MG63 (cell line): ENCODE results near the gene ERC1. TPM values are rescaled to one million over a fixed set of nuclear protein-coding genes. Genes with fewer than 3 reads are reported as not detected.
"Not testable (repeated sequence)": the region's sequence is repeated elsewhere in the genome, so short reads cannot be mapped to it uniquely, and the experiment has no call there.

Experiments
- DNase-seq: peaks from one replicate; pipeline ENCODE4 v3.0.0-alpha.2; 2020
- H3K27me3 ChIP-seq: fragments of 250-450 bp; sonication (Bioruptor Pico); 2 replicates; pipeline ENCODE4 v1.5.1; 2020; ENCODE audit warnings: mild to moderate bottlenecking, moderate library complexity
- H3K36me3 ChIP-seq: fragments of 250-450 bp; sonication (Bioruptor Pico); 2 replicates; pipeline ENCODE4 v1.5.1; 2020; ENCODE audit warnings: mild to moderate bottlenecking, moderate library complexity
- H3K4me3 ChIP-seq: fragments of 250-450 bp; sonication (Bioruptor Pico); 2 replicates; pipeline ENCODE4 v1.5.1; 2020; ENCODE audit warnings: mild to moderate bottlenecking, moderate library complexity
- H3K9me3 ChIP-seq: fragments of 250-450 bp; sonication (Bioruptor Pico); 2 replicates; pipeline ENCODE4 v1.5.1; 2020; ENCODE audit warnings: mild to moderate bottlenecking, moderate library complexity
- total RNA-seq: library from RNA; depleted of rRNA; stranded (reverse); fragments of >200 nt; shearing (Covaris generic); gene quantifications from 2 replicates; pipeline ENCODE4 v1.2.3, GENCODE V29; 2014; ENCODE audit warnings: low replicate concordance

ERC1 gene
- total RNA-seq, 1 experiment from 2014 or later: 24.4 TPM

DNA sequence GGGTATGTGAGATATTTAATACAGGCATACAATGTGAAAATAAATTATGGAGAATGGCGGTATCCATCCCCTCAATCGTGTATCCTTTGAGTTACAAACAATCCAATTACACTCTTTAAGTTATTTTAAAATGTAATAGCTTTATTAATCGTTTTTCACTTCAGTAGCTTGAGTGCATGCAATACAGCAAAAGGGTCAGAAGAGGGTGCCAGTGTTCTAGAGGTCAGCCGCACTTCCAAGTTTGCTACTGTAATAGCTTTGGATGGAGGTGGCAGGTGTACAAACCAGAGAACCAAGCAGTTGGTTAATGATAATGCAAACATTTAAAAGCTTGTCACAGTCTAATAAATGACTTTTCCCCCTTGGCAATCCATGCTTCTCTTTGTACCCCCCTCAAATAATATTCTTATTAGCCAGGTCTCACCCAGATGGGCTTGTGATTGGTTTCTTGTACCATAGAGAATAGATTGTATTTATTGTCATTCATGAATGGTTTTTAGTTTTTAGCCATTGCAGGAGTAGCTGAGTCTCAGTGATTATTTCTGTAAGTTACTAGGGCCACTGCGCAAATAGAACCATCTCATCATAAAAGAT, 127.0 kb downstream of the ERC1 start:
- Histone ChIP-seq H3K27me3 (no peaks in the 10 kb centered on the region), H3K9me3 (no peaks in the 10 kb centered on the region), H3K4me3 (no peak overlapping the region), H3K36me3 (peaks cover 30% of the 10 kb centered on the region)
- DNase-seq: peak; percentile 52

GRCh38 chr12:1122786-1123185, 131.8 kb downstream of the ERC1 start:
- Histone ChIP-seq H3K4me3 (no peak overlapping the region), H3K27me3 (no peaks in the 10 kb centered on the region), H3K9me3 (no peaks in the 10 kb centered on the region), H3K36me3 (peaks cover 27% of the 10 kb centered on the region)
- no peak for DNase-seq

- Histone ChIP-seq H3K36me3 (peaks cover 21% of the 10 kb centered on the region), H3K27me3 (no peaks in the 10 kb centered on the region), H3K9me3 (no peaks in the 10 kb centered on the region), H3K4me3 (no peak overlapping the region)
- DNase-seq: no peak
These were observed 135.1 kb downstream of the ERC1 start for GRCh38 chr12:1126091-1126490.

DNA sequence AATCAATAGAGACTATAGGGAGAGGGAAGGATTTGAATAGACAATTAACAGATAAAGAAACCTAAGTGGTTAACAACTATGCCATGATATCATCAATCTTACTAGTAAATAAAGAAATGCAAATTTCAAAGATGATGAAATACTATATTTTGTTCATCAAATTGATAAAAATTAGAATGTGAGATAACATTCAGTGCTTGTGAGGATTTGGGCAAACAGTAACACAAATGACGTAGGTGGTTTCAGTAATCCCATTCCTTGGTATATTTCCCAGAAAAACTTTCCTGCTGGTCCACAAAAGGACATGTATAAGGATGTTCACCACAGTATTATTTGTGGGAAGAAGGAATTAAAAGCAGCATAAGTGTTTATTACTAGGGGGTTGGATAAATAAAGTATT, 136.0 kb downstream of the ERC1 start:
- H3K27me3 ChIP-seq: no peaks in the 10 kb centered on the region
- DNase-seq: no peak

GRCh38 chr12:1130164-1130563, 139.1 kb downstream of the ERC1 start:
- DNase-seq: peak; percentile 3
- Histone ChIP-seq H3K9me3 (no peaks in the 10 kb centered on the region), H3K4me3 (no peak overlapping the region), H3K27me3 (no peaks in the 10 kb centered on the region), H3K36me3 (peaks cover 21% of the 10 kb centered on the region)

More for the DNA sequence above, 136.0 kb downstream of the ERC1 start:
- Histone ChIP-seq H3K36me3 (peaks cover 19% of the 10 kb centered on the region), H3K9me3 (no peaks in the 10 kb centered on the region), H3K4me3 (no peak overlapping the region)

GRCh38 chr12:1130571-1130970, 139.5 kb downstream of the ERC1 start:
- DNase-seq: no peak
- Histone ChIP-seq H3K36me3 (peaks cover 19% of the 10 kb centered on the region), H3K27me3 (no peaks in the 10 kb centered on the region), H3K9me3 (no peaks in the 10 kb centered on the region), H3K4me3 (no peak overlapping the region)

- DNase-seq: peak; percentile 87
- H3K27me3 ChIP-seq: no peaks in the 10 kb centered on the region
- peaks cover 10% of the 10 kb centered on the region for H3K36me3 ChIP-seq
- no peaks in the 10 kb centered on the region for H3K9me3 ChIP-seq
- H3K4me3 ChIP-seq: no peak overlapping the region
These were observed 140.8 kb downstream of the ERC1 start for GRCh38 chr12:1131811-1132224.

- Histone ChIP-seq H3K4me3 (no peak overlapping the region), H3K36me3 (peaks cover 10% of the 10 kb centered on the region)
- DNase-seq: no peak
These were observed 141.3 kb downstream of the ERC1 start for GRCh38 chr12:1132311-1132710.

DNA sequence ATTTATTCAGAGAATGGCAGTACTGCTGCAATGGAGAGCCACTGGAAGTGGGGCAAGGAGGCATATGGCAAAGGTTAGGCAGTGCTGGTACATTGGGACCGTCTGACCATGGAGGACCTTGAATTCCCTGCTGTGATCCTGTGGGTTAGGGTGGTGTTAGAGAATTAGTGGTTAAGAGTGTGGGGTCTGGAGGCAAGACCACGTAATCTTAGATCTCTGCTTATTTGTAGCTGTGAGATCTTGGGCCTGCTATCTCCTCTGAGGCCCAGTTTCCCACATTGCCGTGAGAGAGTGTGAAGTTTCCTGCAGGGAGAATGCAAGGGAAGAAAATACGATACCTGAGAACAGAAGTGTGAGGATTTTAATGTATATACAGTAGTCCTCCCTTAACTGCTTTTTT, 147.7 kb downstream of the ERC1 start:
- H3K27me3 ChIP-seq: no peaks in the 10 kb centered on the region
- DNase-seq: no peak
- peaks cover 17% of the 10 kb centered on the region for H3K36me3 ChIP-seq
- H3K4me3 ChIP-seq: no peak overlapping the region
- H3K9me3 ChIP-seq: no peaks in the 10 kb centered on the region

More at GRCh38 chr12:1132311-1132710, 141.3 kb downstream of the ERC1 start:
- Histone ChIP-seq H3K27me3 (no peaks in the 10 kb centered on the region), H3K9me3 (no peaks in the 10 kb centered on the region)

DNA sequence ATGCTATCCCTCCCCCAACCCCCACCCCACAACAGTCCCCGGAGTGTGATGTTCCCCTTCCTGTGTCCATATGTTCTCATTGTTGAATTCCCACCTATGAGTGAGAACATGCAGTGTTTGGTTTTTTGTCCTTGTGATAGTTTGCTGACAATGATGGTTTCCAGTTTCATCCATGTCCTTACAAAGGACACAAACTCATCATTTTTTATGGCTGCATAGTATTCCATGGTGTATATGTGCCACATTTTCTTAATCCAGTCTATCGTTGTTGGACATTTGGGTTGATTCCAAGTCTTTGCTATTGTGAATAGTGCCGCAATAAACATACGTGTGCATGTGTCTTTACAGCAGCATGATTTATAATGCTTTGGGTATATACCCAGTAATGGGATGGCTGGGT, 155.7 kb downstream of the ERC1 start:
- H3K4me3 ChIP-seq, H3K9me3 ChIP-seq, DNase-seq, H3K27me3 ChIP-seq: not testable (repeated sequence)
- peaks cover 39% of the 10 kb centered on the region for H3K36me3 ChIP-seq

GRCh38 chr12:1147821-1148220, 156.8 kb downstream of the ERC1 start:
- Histone ChIP-seq H3K9me3 (no peaks in the 10 kb centered on the region), H3K36me3 (peaks cover 28% of the 10 kb centered on the region), H3K4me3 (no peak overlapping the region), H3K27me3 (no peaks in the 10 kb centered on the region)
- no peak for DNase-seq

DNA sequence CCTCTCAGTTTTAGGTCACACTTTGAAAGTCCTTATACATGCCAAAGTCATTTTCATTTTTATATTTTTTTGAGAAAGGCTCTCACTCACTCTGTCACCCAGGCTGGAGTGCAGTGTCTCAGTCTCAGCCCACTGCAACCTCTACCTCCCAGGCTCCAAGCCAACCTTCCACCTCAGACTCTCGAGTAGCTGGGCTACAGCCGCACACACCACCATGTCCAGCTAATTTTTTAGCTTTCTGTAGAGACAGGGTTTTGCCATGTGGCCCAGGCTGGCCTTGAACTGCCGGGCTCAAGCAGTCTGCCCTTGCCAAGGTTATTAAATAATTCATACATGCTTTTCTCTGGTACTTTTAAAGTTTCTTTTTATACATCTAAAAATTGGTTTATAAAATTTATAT, 166.0 kb downstream of the ERC1 start:
- no peak for DNase-seq
- Histone ChIP-seq H3K27me3 (no peaks in the 10 kb centered on the region), H3K4me3 (no peak overlapping the region), H3K36me3 (peaks cover 16% of the 10 kb centered on the region), H3K9me3 (peaks cover 4% of the 10 kb centered on the region; the same call in 1 of the 2 replicates)

GRCh38 chr12:1161197-1161596, 170.2 kb downstream of the ERC1 start:
- Histone ChIP-seq H3K36me3 (peaks cover 15% of the 10 kb centered on the region), H3K9me3 (no peaks in the 10 kb centered on the region), H3K27me3 (no peaks in the 10 kb centered on the region), H3K4me3 (no peak overlapping the region)
- no peak for DNase-seq

- Histone ChIP-seq H3K36me3 (peaks cover 15% of the 10 kb centered on the region), H3K27me3 (no peaks in the 10 kb centered on the region), H3K9me3 (no peaks in the 10 kb centered on the region), H3K4me3 (no peak overlapping the region)
- DNase-seq: no peak
These were observed 171.2 kb downstream of the ERC1 start for GRCh38 chr12:1162081-1162760.

DNA sequence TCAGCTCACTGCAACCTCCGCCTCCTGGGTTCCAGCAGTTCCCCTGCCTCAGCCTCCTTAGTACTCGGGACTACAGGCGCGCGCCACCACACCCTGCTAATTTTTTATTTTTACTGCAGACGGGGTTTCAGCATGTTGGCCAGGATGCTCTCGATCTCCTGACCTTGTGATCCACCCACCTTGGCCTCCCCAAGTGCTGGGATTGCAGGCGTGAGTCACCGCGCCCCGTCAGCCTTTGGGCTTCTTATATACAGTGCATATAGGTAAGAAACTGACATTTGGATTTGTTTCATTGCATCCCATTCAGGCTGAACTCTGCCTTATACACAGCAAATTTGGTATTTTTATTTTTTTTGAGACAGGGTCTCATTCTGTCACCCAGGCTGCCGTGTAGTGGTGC, 176.8 kb downstream of the ERC1 start:
- no peak overlapping the region for H3K4me3 ChIP-seq
- no peaks in the 10 kb centered on the region for H3K9me3 ChIP-seq
- no peaks in the 10 kb centered on the region for H3K27me3 ChIP-seq
- DNase-seq: no peak
- H3K36me3 ChIP-seq: peaks cover 4% of the 10 kb centered on the region

- H3K4me3 ChIP-seq: no peak overlapping the region
- no peaks in the 10 kb centered on the region for H3K27me3 ChIP-seq
- no peak for DNase-seq
- no peaks in the 10 kb centered on the region; the same call in none of the 2 replicates for H3K36me3 ChIP-seq
- H3K9me3 ChIP-seq: no peaks in the 10 kb centered on the region
These were observed 179.4 kb downstream of the ERC1 start for GRCh38 chr12:1170411-1170810.

GRCh38 chr12:1171657-1172408, 180.8 kb downstream of the ERC1 start:
- Histone ChIP-seq H3K9me3 (no peaks in the 10 kb centered on the region), H3K27me3 (no peaks in the 10 kb centered on the region), H3K36me3 (peaks cover 7% of the 10 kb centered on the region), H3K4me3 (no peak overlapping the region)
- no peak for DNase-seq
